ENCODE results near the gene SKI.
A peak's percentile ranks its signal among the peaks of the same experiment; 100 is the strongest.

Gene SKI

GRCh38 chr1:2194319-2194897 is 33.7 kb upstream of the SKI start, which contains the start of gene FAAP20:
TSS of gene FAAP20 (minus strand) at chr1:2194772. CDS start at chr1:2194749, 23 bp downstream.
- peak; percentile 81 for DNase-seq (ENCODE audit: low spot score)

- DNase-seq (ENCODE audit: low spot score): peak; percentile 97
Observed at GRCh38 chr1:2194898-2195673, 33.0 kb upstream of the SKI start.

GRCh38 chr1:2195785-2196184 is 32.3 kb upstream of the SKI start:
- DNase-seq (ENCODE audit: low spot score): no peak

GRCh38 chr1:2196901-2197638 is 31.0 kb upstream of the SKI start:
- DNase-seq (ENCODE audit: low spot score): no peak

- no peak for DNase-seq (ENCODE audit: low spot score)
Observed at GRCh38 chr1:2197707-2198165, 30.4 kb upstream of the SKI start.

- no peak for DNase-seq (ENCODE audit: low spot score)
Observed at GRCh38 chr1:2198571-2198970, 29.5 kb upstream of the SKI start.

GRCh38 chr1:2199042-2199810 is 28.9 kb upstream of the SKI start:
- peak; percentile 99 for DNase-seq (ENCODE audit: low spot score)

GRCh38 chr1:2200308-2200943 is 27.7 kb upstream of the SKI start:
- DNase-seq (ENCODE audit: low spot score): no peak

GRCh38 chr1:2201062-2201461 is 27.1 kb upstream of the SKI start:
- no peak for DNase-seq (ENCODE audit: low spot score)

- no peak for DNase-seq (ENCODE audit: low spot score)
Observed at GRCh38 chr1:2202008-2202575, 26.0 kb upstream of the SKI start.

GRCh38 chr1:2202843-2203601 is 25.1 kb upstream of the SKI start:
- DNase-seq (ENCODE audit: low spot score): no peak

- DNase-seq (ENCODE audit: low spot score): no peak
Observed at GRCh38 chr1:2203671-2204414, 24.3 kb upstream of the SKI start.

- DNase-seq (ENCODE audit: low spot score): peak; percentile 94
Observed at GRCh38 chr1:2204415-2205190, 23.5 kb upstream of the SKI start.

GRCh38 chr1:2205191-2205952 is 22.7 kb upstream of the SKI start:
- DNase-seq (ENCODE audit: low spot score): no peak

- DNase-seq (ENCODE audit: low spot score): no peak
Observed at GRCh38 chr1:2206813-2207487, 21.2 kb upstream of the SKI start.

- DNase-seq (ENCODE audit: low spot score): peak; percentile 90
Observed at GRCh38 chr1:2208309-2209239, 19.5 kb upstream of the SKI start.

Data from hepatic stellate cell (primary cell).